Hepatocyte (in vitro differentiated cells): ENCODE results near the gene GPRIN2.

Experiments
- CTCF ChIP-seq: fragments of 200-600 bp; sonication (generic); IDR thresholded peaks from 2 replicates; pipeline ENCODE4 v1.5.1; 2016; ENCODE audit warnings: antibody characterized with exemption, mild to moderate bottlenecking; ENCODE audit not compliant: poor library complexity
- EZH2phosphoT487 ChIP-seq: fragments of 200-600 bp; sonication (generic); IDR thresholded peaks from one replicate; pipeline ENCODE4 v1.6.1; 2018; ENCODE audit warnings: antibody characterized with exemption, mild to moderate bottlenecking, low read depth, moderate library complexity; ENCODE audit not compliant: unreplicated experiment, severe bottlenecking

GRCh38 chr10:46552526-46553237 is 3.8 kb downstream of the GPRIN2 start:
- TF ChIP-seq EZH2phosphoT487 (no peak), CTCF (no peak)
